Thoracic aorta endothelial cell (primary cell): Measurements from ENCODE around the gene PIWIL1. TPM values are rescaled to one million over a fixed set of nuclear protein-coding genes. Genes with fewer than 3 reads are reported as not detected.

Source experiments
- total RNA-seq: library from RNA; depleted of rRNA; stranded (reverse); fragments of >200 nt; gene quantifications from 2 replicates; pipeline ENCODE4 v1.2.3, GENCODE V29; 2012

PIWIL1 gene
- not detected in 2 replicates for total RNA-seq

GRCh38 chr12:130337488-130338303 lies at the start of gene PIWIL1:
PIWIL1 (plus strand) TSS chr12:130337887; CDS start chr12:130342592, 4,705 bp downstream.

Other genes starting within 250 kb of the PIWIL1 start
- not detected in 2 replicates for gene FZD10, start 175.4 kb upstream of the PIWIL1 start, total RNA-seq